ENCODE data around the gene ESM1. TPM values are rescaled to one million over a fixed set of nuclear protein-coding genes. Genes with fewer than 3 reads are reported as not detected.

The ESM1 gene
- total RNA-seq, 4 donors from 2014 or later, result 0.70 to 2.1 TPM; not detected in 2

DNA sequence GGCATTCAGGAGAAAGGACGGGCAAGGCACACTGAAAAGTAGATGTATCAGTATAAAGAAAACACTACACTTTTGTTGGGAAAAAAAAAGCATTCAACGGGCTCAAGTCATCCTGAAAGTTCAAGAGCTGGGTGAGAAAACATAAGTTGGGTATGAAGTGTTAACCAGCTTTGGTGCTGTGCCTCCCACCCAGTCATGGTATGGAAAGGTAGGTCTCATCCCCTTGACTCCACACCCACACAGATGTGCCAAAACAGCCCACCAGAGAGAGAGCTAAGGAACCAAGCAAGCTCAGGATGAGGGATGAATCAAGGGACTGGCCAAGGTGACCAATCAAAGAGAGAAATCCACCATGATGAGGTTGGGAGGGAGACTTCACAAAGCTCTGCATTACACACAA is 54.7 kb downstream of the ESM1 start:
- peaks cover 0 to 4% of the 10 kb centered on the region in 2 donors for H3K9me3 ChIP-seq
- H3K36me3 ChIP-seq, result no peaks in the 10 kb centered on the region
- no peak overlapping the region for H3K4me3 ChIP-seq
- intact Hi-C loops (cut with DNase I; ENCODE audit: low total_unique reads), result no loop called here
- TF ChIP-seq, protein P1, sequence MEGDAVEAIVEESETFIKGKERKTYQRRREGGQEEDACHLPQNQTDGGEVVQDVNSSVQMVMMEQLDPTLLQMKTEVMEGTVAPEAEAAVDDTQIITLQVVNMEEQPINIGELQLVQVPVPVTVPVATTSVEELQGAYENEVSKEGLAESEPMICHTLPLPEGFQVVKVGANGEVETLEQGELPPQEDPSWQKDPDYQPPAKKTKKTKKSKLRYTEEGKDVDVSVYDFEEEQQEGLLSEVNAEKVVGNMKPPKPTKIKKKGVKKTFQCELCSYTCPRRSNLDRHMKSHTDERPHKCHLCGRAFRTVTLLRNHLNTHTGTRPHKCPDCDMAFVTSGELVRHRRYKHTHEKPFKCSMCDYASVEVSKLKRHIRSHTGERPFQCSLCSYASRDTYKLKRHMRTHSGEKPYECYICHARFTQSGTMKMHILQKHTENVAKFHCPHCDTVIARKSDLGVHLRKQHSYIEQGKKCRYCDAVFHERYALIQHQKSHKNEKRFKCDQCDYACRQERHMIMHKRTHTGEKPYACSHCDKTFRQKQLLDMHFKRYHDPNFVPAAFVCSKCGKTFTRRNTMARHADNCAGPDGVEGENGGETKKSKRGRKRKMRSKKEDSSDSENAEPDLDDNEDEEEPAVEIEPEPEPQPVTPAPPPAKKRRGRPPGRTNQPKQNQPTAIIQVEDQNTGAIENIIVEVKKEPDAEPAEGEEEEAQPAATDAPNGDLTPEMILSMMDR (IDR thresholded peaks at IDR 0.05), result no peak
- no peak for TF ChIP-seq POLR2A (IDR thresholded peaks at IDR 0.05)
- no peak for DNase-seq
- H3K27me3 ChIP-seq, result no peaks in the 10 kb centered on the region
- no peaks in the 10 kb centered on the region for H3K4me1 ChIP-seq
- no peak overlapping the region for H3K27ac ChIP-seq

Other genes starting within 250 kb of the ESM1 start
- gene GZMK, start 38.7 kb upstream of the ESM1 start, total RNA-seq, result 1 to 10 TPM in 2 of 4 donors, under 1 TPM in 1, not detected in 1; 0.61 to 6.2 (median 1.2) TPM
- gene GZMA, start 117.1 kb upstream of the ESM1 start, total RNA-seq, result 1 to 10 TPM in 2 of 4 donors, under 1 TPM in 1, not detected in 1; 0.51 to 1.7 (median 1.4) TPM
- gene GPX8, start 174.6 kb upstream of the ESM1 start, total RNA-seq, result 100 to 1,000 TPM in 1 of 4 donors, 10 to 100 TPM in 3; 10.6 to 117 (median 41.9) TPM
- gene CDC20B, start 187.6 kb upstream of the ESM1 start, total RNA-seq, result under 1 TPM in 1 of 4 donors, not detected in 3; 0.35 TPM
- gene MCIDAS, start 241.7 kb upstream of the ESM1 start, total RNA-seq, result under 1 TPM in 1 of 4 donors, not detected in 3; 0.14 TPM
- under 1 TPM in 2 of 4 donors, not detected in 2; 0.48 to 0.67 TPM for gene CCNO, start 248.0 kb upstream of the ESM1 start, total RNA-seq

Data from uterus (tissue), 4 donors.